ENCODE measurements around the gene CADPS2.
"Not testable (repeated sequence)": the region's sequence is repeated elsewhere in the genome, so short reads cannot be mapped to it uniquely, and the experiment has no call there.

The CADPS2 gene

GRCh38 chr7:122849957-122850328, 36.3 kb downstream of the CADPS2 start:
- DNase-seq (ENCODE audit: low spot score): no peak

DNA sequence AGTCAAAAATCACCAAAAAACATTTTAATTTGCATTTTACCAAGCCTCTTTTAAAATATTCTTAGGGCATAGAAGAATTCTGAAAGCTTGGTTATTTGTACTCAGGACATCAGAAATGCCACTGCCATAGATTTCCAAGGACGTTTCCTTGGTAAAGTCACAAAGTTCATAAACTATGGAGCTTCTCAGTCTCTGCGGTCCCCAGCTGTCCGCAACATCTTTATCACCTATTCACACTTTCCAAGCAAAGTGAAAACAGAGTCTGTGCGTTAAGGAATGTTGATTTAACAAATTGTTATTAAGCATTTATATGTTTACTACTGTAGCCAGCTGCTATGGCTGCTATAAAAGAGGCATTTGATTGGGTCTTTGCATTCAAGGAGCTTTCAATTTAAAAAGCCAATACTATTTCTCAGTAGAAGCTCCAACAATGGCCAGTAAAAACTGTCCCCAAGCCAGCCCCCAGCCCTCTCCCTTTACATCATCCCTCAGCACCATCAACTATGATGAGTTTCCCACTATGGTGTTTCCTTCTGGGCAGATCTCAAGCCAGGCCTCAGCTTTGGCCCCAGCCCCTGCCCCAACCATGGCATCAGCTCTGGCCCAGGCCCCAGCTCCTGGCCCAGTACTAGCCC, 36.8 kb downstream of the CADPS2 start:
- DNase-seq (ENCODE audit: low spot score): no peak

DNA sequence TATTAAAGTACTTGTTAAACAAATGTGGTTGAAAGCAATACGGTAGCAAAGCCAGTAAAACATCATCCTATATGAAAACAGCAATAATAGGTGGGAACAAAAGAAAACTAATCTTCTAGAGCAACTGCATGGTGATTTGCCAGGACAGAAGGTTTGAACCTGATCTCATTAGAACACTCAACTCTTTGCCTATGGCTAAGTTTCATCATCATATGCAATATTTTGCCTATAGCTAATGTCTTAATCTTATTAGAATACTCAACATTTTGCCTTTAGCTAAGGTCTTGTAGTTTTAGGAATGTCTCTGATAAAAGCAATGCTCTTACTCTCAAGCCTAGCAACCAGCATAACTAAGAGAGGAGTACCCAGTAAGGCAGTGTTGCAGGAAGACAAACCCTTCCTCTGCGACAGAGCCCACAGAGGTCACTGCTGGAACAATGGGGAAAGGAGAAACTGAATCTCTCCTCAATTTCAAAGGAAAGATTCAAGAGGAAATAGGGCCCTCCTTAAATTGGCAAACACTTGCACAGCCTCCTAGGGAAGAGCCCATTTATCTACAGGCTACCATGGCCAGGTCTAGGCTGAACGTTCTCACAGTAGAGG, 38.3 kb downstream of the CADPS2 start:
- no peak for DNase-seq (ENCODE audit: low spot score)

DNA sequence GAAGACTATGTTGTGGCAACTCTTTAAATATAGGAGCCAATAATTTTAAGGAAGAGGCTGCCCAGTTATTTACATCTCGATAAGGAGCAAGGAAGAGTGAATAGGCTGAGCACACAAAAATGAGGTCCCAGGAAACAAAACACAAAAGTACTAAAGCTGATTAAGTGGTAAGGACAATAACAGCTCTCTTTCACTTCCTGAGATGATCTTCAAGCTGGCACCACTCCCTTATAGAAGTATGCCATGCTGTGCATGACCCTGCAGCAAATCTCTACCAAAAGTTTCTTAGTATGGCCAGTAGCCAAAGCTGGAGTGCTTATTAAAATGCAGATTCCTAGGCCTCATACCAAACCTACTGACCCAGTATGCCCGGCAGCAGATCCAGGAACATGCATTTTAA, 39.7 kb downstream of the CADPS2 start:
- no peak for DNase-seq (ENCODE audit: low spot score)

DNA sequence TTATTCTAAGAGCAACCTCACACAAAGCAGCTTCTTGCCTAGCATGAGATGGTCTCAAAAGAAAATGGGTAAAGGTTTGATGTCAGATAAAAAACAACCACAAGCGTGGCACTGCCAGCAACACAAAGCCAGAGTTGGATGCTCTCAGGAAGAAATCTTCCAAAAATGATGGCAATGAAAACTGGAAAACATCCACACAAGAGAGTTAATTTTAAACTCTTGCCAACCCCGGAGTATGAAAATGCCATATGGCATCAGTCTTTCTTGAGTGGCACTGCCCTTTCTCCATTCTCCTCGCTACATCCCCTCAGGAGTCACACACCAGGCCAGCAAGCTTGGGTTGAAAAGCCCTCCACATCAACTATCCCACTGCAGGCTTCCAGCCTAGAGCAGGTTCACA, 41.0 kb downstream of the CADPS2 start:
- no peak for DNase-seq (ENCODE audit: low spot score)

DNA sequence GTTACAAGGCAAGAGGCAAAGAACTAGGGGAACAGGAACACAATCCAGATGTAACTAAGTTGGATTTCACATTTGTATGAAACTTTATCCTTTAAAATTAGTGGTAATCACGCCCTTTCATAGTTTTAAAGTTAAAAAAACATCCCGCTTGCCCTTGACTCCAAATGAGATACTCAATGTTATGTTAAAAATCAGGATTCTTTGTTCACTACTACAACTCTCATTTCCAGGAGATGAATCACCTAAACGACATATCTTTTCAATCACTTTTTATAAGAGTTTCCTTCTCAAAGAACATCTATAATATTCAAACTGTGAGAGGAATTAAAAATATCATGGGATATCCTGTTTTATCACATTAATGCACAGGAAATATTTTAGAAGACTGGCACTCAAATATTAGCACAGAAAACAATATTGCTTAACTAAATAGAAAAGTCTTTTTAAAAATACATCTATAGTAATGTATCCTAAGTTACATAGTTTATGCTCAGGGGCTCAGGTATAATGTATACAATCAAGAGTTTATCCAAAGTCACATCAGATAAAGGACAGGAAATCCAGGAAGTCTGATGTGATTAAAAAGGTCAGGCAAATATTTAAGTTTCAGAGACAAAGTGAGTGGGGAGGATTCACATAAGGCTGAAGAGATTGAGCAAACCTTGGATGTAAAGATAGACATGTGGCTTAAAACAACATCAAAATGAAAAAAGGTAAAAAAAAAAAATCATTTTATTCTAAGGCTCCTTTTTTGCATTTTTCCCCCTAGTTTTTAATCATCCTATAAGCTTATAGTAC, 41.9 kb downstream of the CADPS2 start:
- DNase-seq (ENCODE audit: low spot score): no peak

- no peak for DNase-seq (ENCODE audit: low spot score)
Observed at GRCh38 chr7:122842971-122843370, 43.3 kb downstream of the CADPS2 start.

DNA sequence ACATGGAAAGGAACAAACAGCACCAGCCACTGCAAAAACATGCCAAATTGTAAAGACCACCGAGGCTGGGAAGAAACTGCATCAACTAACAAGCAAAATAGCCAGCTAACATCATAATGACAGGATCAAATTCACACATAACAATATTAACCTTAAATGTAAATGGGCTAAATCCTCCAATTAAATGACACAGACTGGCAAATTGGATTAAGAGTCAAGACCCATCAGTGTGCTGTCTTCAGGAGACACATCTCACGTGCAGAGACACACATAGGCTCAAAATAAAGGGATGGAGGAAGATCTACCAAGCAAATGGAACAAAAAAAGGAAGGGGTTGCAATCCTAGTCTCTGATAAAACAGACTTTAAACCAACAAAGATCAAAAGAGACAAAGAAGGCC, 50.0 kb downstream of the CADPS2 start:
- not testable (repeated sequence) for DNase-seq (ENCODE audit: low spot score)

DNA sequence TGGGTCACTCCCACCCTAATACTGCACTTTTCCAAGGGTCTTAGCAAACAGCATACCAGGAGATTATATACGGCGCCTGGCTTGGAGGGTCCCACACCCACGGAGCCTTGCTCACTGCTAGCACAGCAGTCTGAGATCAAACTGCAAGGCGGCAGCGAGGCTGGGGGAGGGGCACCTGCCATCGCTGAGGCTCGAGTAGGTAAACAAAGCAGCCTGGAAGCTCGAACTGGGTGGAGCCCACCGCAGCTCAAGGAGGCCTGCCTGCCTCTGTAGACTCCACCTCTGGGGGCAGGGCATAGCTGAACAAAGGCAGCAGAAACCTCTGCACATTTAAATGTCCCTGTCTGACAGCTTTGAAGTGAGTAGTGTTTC, 51.7 kb downstream of the CADPS2 start:
- DNase-seq (ENCODE audit: low spot score): not testable (repeated sequence)

- no peak for DNase-seq (ENCODE audit: low spot score)
Observed at GRCh38 chr7:122833888-122834570, 52.2 kb downstream of the CADPS2 start.

- no peak for DNase-seq (ENCODE audit: low spot score)
Observed at GRCh38 chr7:122831436-122831835, 54.8 kb downstream of the CADPS2 start.

- DNase-seq (ENCODE audit: low spot score): no peak
Observed at GRCh38 chr7:122829962-122830361, 56.3 kb downstream of the CADPS2 start.

DNA sequence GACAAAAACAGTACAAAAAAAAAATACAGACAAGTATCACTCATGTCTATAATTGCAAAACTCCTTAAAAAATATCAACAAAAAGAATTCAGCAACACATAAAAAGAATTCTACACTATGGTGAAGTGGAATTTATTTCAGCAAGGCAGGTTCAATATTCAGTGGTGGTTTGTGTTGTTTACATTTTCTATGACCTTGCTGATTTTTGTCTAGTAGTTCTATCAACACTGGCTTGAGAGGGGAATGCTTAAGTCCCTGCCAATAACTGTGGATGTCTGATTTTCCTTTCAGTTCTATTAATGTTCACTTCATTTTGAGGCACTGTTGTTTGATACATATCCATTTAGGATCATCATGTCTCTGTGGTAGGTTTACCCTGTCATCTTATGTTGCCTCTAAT, 58.5 kb downstream of the CADPS2 start:
- no peak for DNase-seq (ENCODE audit: low spot score)

- DNase-seq (ENCODE audit: low spot score): no peak
Observed at GRCh38 chr7:122813845-122814244, 72.4 kb downstream of the CADPS2 start.

DNA sequence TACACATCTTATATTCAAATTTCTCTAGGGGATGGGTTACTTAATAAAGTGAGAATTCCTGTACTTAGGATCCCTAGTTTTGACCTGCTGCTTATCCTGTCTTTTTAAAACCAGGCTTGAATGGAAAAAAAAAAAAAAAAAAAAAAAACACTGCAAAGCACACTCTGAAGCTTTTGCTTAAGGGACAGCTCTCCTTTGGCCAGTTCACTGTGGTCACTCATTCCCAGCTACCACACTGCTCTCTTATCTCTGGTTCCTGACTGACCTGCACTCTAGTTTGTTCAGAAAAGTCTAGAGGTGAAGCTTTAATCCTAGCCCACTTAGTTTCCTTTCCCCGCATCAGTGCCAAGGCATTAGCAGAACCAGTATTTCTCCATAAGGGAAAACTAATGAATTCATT, 82.4 kb downstream of the CADPS2 start:
- no peak for DNase-seq (ENCODE audit: low spot score)

DNA sequence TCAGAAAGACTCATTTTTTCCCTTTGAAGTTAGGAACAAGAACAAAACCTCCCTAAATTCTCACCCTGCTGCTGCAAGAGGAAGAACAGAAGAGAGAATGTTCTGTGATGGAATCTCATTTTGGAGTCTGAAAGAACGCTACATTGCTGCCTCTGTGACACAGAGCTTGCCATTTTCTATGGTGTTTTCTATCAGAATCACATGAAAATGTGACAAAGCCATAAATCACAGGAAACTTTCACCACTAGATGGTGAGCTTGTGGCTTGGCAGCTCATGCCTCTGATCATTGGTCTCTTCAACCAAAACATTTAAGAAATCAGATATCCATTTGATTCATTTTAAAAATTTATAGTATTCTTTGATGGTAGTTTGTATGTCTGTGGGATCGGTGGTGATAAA, 82.9 kb downstream of the CADPS2 start:
- DNase-seq (ENCODE audit: low spot score): peak; percentile 61

GRCh38 chr7:122802301-122802751, 83.9 kb downstream of the CADPS2 start:
- no peak for DNase-seq (ENCODE audit: low spot score)

DNA sequence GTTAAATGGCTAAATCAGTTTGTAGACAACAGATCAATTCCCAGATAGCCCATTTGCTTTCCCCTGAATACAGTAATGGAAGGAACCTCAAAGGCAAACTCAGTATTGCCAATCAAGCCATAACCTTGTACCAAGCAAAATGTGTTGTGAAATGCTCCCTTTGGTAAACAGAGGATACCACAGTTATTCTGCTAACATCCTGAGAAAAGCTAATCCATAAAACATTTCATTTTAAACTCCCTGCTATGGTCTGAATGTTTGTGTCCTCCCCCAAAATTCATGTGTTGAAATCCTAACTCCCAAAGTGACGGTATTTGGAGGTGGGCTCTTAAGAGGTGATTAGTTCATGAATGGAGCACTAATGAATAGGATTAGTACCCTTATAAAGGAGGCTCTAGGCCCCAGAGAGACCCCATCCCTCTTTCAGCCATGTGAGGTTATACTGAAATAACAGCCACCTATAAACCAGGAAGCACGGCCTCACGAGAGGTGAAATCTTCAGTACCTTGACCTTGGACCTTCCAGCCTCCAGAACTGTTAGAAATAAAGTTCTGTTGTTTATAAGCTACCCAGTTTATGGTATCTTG, 94.2 kb downstream of the CADPS2 start:
- DNase-seq (ENCODE audit: low spot score): no peak

DNA sequence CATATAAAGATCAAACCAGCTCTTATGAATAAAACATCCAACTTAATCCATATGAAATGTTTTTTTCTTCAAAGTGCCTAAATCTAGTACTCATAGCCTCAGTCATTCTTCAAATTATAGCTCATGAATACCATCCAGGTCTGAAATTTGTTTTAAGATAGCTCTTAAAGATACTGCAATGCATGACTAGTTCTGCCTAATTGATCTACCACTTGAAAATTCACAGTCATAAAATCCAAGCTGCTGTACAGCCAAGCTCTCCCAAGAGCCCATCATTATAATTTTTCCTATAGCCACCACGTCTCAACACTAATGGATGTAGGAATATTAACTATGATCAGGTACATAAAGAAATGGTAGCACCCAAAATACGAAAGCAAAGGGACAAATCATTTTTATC, 95.7 kb downstream of the CADPS2 start:
- no peak for DNase-seq (ENCODE audit: low spot score)

DNA sequence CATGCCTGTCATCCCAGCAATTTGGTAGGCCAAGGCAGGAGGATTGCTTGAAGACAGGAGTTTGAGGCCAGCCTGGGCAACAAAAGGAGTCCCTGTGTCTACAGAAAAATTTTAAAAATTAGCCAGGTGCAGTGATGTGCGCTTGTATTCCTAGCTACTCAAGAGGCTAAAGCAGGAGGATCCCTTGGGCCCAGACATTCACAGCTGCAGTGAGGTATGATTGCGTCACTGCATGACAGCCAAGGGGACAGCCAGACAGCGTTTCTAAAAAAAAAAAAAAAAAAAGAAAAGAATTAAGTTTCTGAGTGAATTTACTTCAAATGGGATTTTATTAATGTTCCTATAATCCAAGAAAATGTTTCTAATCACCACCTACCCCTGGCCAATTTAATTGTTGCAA, 96.1 kb downstream of the CADPS2 start:
- no peak for DNase-seq (ENCODE audit: low spot score)

DNA sequence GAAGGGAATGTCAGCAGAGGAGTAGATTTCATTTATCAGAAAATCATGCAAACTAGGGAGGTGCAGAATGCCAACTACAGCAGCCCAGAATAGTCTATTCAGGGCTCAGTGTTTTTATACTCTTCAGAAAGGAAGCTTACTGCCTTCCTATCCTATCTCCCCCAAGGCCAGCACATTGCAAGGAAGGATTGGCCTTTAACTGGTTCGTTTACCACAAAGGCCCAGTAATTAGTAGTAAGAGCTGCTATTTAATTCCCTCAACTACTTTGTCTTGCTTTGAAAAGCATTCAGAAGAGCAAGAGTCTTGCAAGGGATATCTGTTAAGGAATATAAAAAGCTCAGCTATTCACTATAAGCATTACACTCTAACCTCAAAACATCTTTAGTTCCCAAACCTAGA, 97.1 kb downstream of the CADPS2 start:
- no peak for DNase-seq (ENCODE audit: low spot score)

- no peak for DNase-seq (ENCODE audit: low spot score)
Observed at GRCh38 chr7:122770686-122771335, 115.4 kb downstream of the CADPS2 start.
